KMS-11 (cell line): ENCODE data around the gene MSI2.

Experiments
- H2AFZ ChIP-seq: fragments of 200-600 bp; sonication (generic); 2 replicates; pipeline ENCODE4 v1.6.1; 2016; ENCODE audit warnings: antibody characterized with exemption, mixed run types, low read depth
- H3K27ac ChIP-seq: fragments of 200-600 bp; sonication (generic); 2 replicates; pipeline ENCODE4 v1.6.1; 2016; ENCODE audit warnings: mild to moderate bottlenecking, mixed run types
- H3K27me3 ChIP-seq: fragments of 200-600 bp; sonication (generic); 2 replicates; pipeline ENCODE4 v1.6.1; 2017; ENCODE audit warnings: mild to moderate bottlenecking, low read depth, mixed run types, moderate library complexity; ENCODE audit not compliant: insufficient read depth
- H3K36me3 ChIP-seq: fragments of 200-600 bp; sonication (generic); 2 replicates; pipeline ENCODE4 v1.6.1; 2017; ENCODE audit warnings: mild to moderate bottlenecking, mixed run types; ENCODE audit not compliant: insufficient read depth
- H3K4me1 ChIP-seq: fragments of 200-600 bp; sonication (generic); 2 replicates; pipeline ENCODE4 v1.6.1; 2016; ENCODE audit warnings: mild to moderate bottlenecking, low read depth, mixed run types; ENCODE audit not compliant: poor library complexity, severe bottlenecking
- H3K4me2 ChIP-seq: fragments of 200-600 bp; sonication (generic); 2 replicates; pipeline ENCODE4 v1.7.0; 2016; ENCODE audit warnings: mild to moderate bottlenecking, mixed run types
- H3K4me3 ChIP-seq: fragments of 200-600 bp; sonication (generic); IDR thresholded peaks from 2 replicates; pipeline ENCODE4 v1.6.1; 2017; ENCODE audit warnings: low read depth, low read length, mixed read lengths; ENCODE audit not compliant: insufficient read depth
- H3K79me2 ChIP-seq: fragments of 200-600 bp; sonication (generic); 2 replicates; pipeline ENCODE4 v1.6.1; 2016; ENCODE audit warnings: low read depth, mixed run types; ENCODE audit not compliant: insufficient read depth
- H3K9ac ChIP-seq: fragments of 200-600 bp; sonication (generic); 2 replicates; pipeline ENCODE4 v1.6.1; 2016; ENCODE audit warnings: mild to moderate bottlenecking, mixed run types
- H4K20me1 ChIP-seq: fragments of 200-600 bp; sonication (generic); 2 replicates; pipeline ENCODE4 v1.6.1; 2016; ENCODE audit warnings: mild to moderate bottlenecking, mixed run types; ENCODE audit not compliant: insufficient read depth
- CTCF ChIP-seq: fragments of 200-600 bp; sonication (generic); conservative IDR thresholded peaks from 2 replicates; pipeline ENCODE4 v1.6.1; 2017; ENCODE audit warnings: low read depth, mild to moderate bottlenecking, antibody characterized with exemption, low read length, moderate library complexity, mixed read lengths

MSI2 gene

GRCh38 chr17:57408071-57408811 lies 151.9 kb downstream of the MSI2 start:
- Histone ChIP-seq H3K9ac (no peak overlapping the region), H3K4me1 (peaks cover 10% of the 10 kb centered on the region), H3K4me2 (no peak overlapping the region), H4K20me1 (no peaks in the 10 kb centered on the region), H2AFZ (no peak overlapping the region), H3K79me2 (peaks cover 44% of the 10 kb centered on the region), H3K27ac (no peak overlapping the region), H3K36me3 (no peaks in the 10 kb centered on the region; the same call in 1 of the 2 replicates), H3K4me3 (no peak overlapping the region), H3K27me3 (no peaks in the 10 kb centered on the region)
- TF ChIP-seq CTCF: no peak

GRCh38 chr17:57410169-57410568 lies 153.8 kb downstream of the MSI2 start:
- no peak for TF ChIP-seq CTCF
- H3K27me3 ChIP-seq: no peaks in the 10 kb centered on the region
- no peaks in the 10 kb centered on the region for H3K36me3 ChIP-seq
- peaks cover 44% of the 10 kb centered on the region for H3K79me2 ChIP-seq
- no peak overlapping the region for H3K4me2 ChIP-seq
- H3K27ac ChIP-seq: no peak overlapping the region
- no peaks in the 10 kb centered on the region for H3K4me1 ChIP-seq
- no peak overlapping the region for H2AFZ ChIP-seq
- no peaks in the 10 kb centered on the region for H4K20me1 ChIP-seq
- H3K4me3 ChIP-seq: no peak overlapping the region
- H3K9ac ChIP-seq: no peak overlapping the region

- Histone ChIP-seq H3K27me3 (no peaks in the 10 kb centered on the region), H3K27ac (no peak overlapping the region), H3K4me3 (no peak overlapping the region), H3K9ac (no peak overlapping the region), H3K4me2 (no peak overlapping the region), H4K20me1 (no peaks in the 10 kb centered on the region), H3K79me2 (peaks cover 43% of the 10 kb centered on the region), H3K36me3 (no peaks in the 10 kb centered on the region), H3K4me1 (peaks cover 4% of the 10 kb centered on the region), H2AFZ (no peak overlapping the region)
- TF ChIP-seq CTCF: no peak
These were observed 156.3 kb downstream of the MSI2 start for GRCh38 chr17:57412520-57413096.

GRCh38 chr17:57413848-57414651 lies 157.7 kb downstream of the MSI2 start:
- Histone ChIP-seq H3K4me3 (no peak overlapping the region), H3K4me1 (peaks cover 17% of the 10 kb centered on the region), H4K20me1 (no peaks in the 10 kb centered on the region), H3K9ac (no peak overlapping the region), H3K4me2 (no peak overlapping the region), H3K36me3 (no peaks in the 10 kb centered on the region), H3K27ac (no peak overlapping the region), H3K79me2 (peaks cover 37% of the 10 kb centered on the region), H3K27me3 (no peaks in the 10 kb centered on the region), H2AFZ (no peak overlapping the region)
- TF ChIP-seq CTCF: no peak
